WTC11 (cell line): ENCODE results near the gene NBEA. TPM values are rescaled to one million over a fixed set of nuclear protein-coding genes. Genes with fewer than 3 reads are reported as not detected.

Source experiments
- ATAC-seq: fragments of 200-7000 bp; cut with Tn5 transposase; 2 replicates; pipeline ENCODE4 v1.10.0; 2021; ENCODE audit warnings: mild to moderate bottlenecking, moderate library complexity
- CTCF ChIA-PET: fragments of 300-600 bp; sonication (Branson Sonifier 250); formaldehyde crosslinking; loops from one replicate; lab custom pipeline; 2021; ENCODE audit warnings: antibody characterized with exemption; lab: Charles Lee
- POLR2A ChIA-PET: fragments of 350-600 bp; sonication (Branson Sonifier 250); formaldehyde crosslinking; loops from one replicate; lab custom pipeline; 2021; ENCODE audit warnings: antibody characterized with exemption; lab: Charles Lee
- DNase-seq: peaks from one replicate; pipeline ENCODE4 v3.0.0; 2021; ENCODE audit warnings: low spot score
- H3K27ac Mint-ChIP-seq: 2 replicates; pipeline ENCODE4 v1.8.0; 2021; ENCODE audit warnings: mixed read lengths
- H3K27me3 Mint-ChIP-seq: 2 replicates; pipeline ENCODE4 v1.8.0; 2021; ENCODE audit warnings: low read depth, mild to moderate bottlenecking, moderate library complexity, mixed read lengths
- H3K36me3 Mint-ChIP-seq: 2 replicates; pipeline ENCODE4 v1.8.0; 2021; ENCODE audit warnings: mixed read lengths
- H3K4me1 Mint-ChIP-seq: 2 replicates; pipeline ENCODE4 v1.8.0; 2022; ENCODE audit warnings: mixed read lengths
- H3K4me3 Mint-ChIP-seq: 2 replicates; pipeline ENCODE4 v1.8.0; 2021; ENCODE audit warnings: mild to moderate bottlenecking, moderate library complexity, mixed read lengths
- H3K9me3 Mint-ChIP-seq: 2 replicates; pipeline ENCODE4 v1.8.0; 2021; ENCODE audit warnings: mixed read lengths
- AR ChIP-seq: fragments of 250-450 bp; sonication (Bioruptor Pico); IDR thresholded peaks from 2 replicates; pipeline ENCODE4 v1.9.0; 2021; ENCODE audit warnings: mild to moderate bottlenecking
- ATF6 ChIP-seq: sonication (generic); formaldehyde crosslinking; IDR thresholded peaks from 2 replicates; pipeline ENCODE4 v1.8.1; 2023; ENCODE audit warnings: mild to moderate bottlenecking, missing genetic modification reagents
- CDX4 ChIP-seq: fragments of 250-450 bp; sonication (Bioruptor Pico); IDR thresholded peaks from 2 replicates; pipeline ENCODE4 v1.9.0; 2021; ENCODE audit warnings: moderate library complexity, mild to moderate bottlenecking, inconsistent platforms, borderline replicate concordance
- CREM ChIP-seq: sonication (generic); formaldehyde crosslinking; IDR thresholded peaks from 2 replicates; pipeline ENCODE4 v1.8.1; 2022; ENCODE audit warnings: mild to moderate bottlenecking, missing genetic modification reagents, moderate library complexity
- CTCF ChIP-seq: fragments of 200-600 bp; IDR thresholded peaks from 2 replicates; pipeline ENCODE4 v1.8.0; 2022; ENCODE audit warnings: antibody characterized with exemption
- KAT7 ChIP-seq: sonication (generic); formaldehyde crosslinking; IDR thresholded peaks from 2 replicates; pipeline ENCODE4 v1.8.1; 2023; ENCODE audit warnings: missing genetic modification reagents, mild to moderate bottlenecking, borderline replicate concordance
- MLX ChIP-seq: sonication (generic); formaldehyde crosslinking; IDR thresholded peaks from 2 replicates; pipeline ENCODE4 v1.8.1; 2023; ENCODE audit warnings: mild to moderate bottlenecking, missing genetic modification reagents, moderate library complexity
- ZNF219 ChIP-seq: sonication (generic); formaldehyde crosslinking; IDR thresholded peaks from 2 replicates; pipeline ENCODE4 v1.8.0; 2023; ENCODE audit warnings: missing genetic modification reagents, mild to moderate bottlenecking, borderline replicate concordance
- ZNF416 ChIP-seq: fragments of 250-450 bp; sonication (Bioruptor Pico); IDR thresholded peaks from 2 replicates; pipeline ENCODE4 v1.9.0; 2021; ENCODE audit warnings: mild to moderate bottlenecking, inconsistent platforms
- ZNF425 ChIP-seq: fragments of 250-450 bp; sonication (Bioruptor Pico); conservative IDR thresholded peaks from 2 replicates; pipeline ENCODE4 v1.9.0; 2021; ENCODE audit warnings: mild to moderate bottlenecking
- total RNA-seq: library from RNA; stranded (reverse); gene quantifications from 3 replicates; pipeline ENCODE4 v1.2.3, GENCODE V29; 2021
- TF ChIP-seq, protein P1 (sequence below): sonication (generic); formaldehyde crosslinking; IDR thresholded peaks from 2 replicates; pipeline ENCODE4 v1.8.1; 2022; ENCODE audit warnings: low read depth, missing genetic modification reagents, borderline replicate concordance
- TF ChIP-seq, protein P2 (sequence below): sonication (generic); formaldehyde crosslinking; IDR thresholded peaks from 2 replicates; pipeline ENCODE4 v1.8.0; 2022; ENCODE audit warnings: mild to moderate bottlenecking, missing genetic modification reagents
- TF ChIP-seq, protein P3 (sequence below): fragments of 250-450 bp; sonication (Bioruptor Pico); IDR thresholded peaks from 2 replicates; pipeline ENCODE4 v1.8.0; 2021; ENCODE audit warnings: mild to moderate bottlenecking
- TF ChIP-seq, protein P4 (sequence below): sonication (generic); formaldehyde crosslinking; IDR thresholded peaks from 2 replicates; pipeline ENCODE4 v1.8.1; 2022; ENCODE audit warnings: mild to moderate bottlenecking, missing genetic modification reagents, moderate library complexity, borderline replicate concordance

NBEA gene
- total RNA-seq, 1 experiment from 2014 or later = 20.9 TPM

GRCh38 chr13:35714121-35714520, 772.1 kb downstream of the NBEA start:
- Mint-ChIP-seq H3K4me3 (no peak overlapping the region), H3K4me1 (peaks cover 19% of the 10 kb centered on the region), H3K9me3 (peaks cover 3% of the 10 kb centered on the region; the same call in 1 of the 2 replicates), H3K27ac (peak overlapping the region; percentile 79; the same call in 1 of the 2 replicates), H3K27me3 (no peaks in the 10 kb centered on the region), H3K36me3 (no peaks in the 10 kb centered on the region)
- ATAC-seq (peak; percentile 13; the same call in 1 of the 2 replicates), DNase-seq (no peak)
- no peak for TF ChIP-seq ZNF219 (CRISPR knock-in tag)
- TF ChIP-seq CREM = no peak
- CTCF ChIA-PET = interaction anchor here (0.7 to 1.5 kb wide), 4 partner anchors 13 to 1579 kb away, joined by 3 to 7 read pairs (median 4); no protein-coding TSS in a partner anchor
- POLR2A ChIA-PET = no interaction called here

GRCh38 chr13:35714588-35715377, 772.7 kb downstream of the NBEA start:
- POLR2A ChIA-PET = no interaction called here
- Mint-ChIP-seq H3K36me3 (no peaks in the 10 kb centered on the region), H3K27ac (no peak overlapping the region), H3K27me3 (no peaks in the 10 kb centered on the region), H3K4me1 (peaks cover 19% of the 10 kb centered on the region), H3K4me3 (no peak overlapping the region), H3K9me3 (peaks cover 3% of the 10 kb centered on the region; the same call in 1 of the 2 replicates)
- peak; percentile 46 for ATAC-seq
- CTCF ChIA-PET = interaction anchor here (0.7 to 1.1 kb wide), 2 partner anchors 85 to 1580 kb away, joined by 3 read pairs; no protein-coding TSS in a partner anchor
- no peak for DNase-seq
- TF ChIP-seq, protein P1, sequence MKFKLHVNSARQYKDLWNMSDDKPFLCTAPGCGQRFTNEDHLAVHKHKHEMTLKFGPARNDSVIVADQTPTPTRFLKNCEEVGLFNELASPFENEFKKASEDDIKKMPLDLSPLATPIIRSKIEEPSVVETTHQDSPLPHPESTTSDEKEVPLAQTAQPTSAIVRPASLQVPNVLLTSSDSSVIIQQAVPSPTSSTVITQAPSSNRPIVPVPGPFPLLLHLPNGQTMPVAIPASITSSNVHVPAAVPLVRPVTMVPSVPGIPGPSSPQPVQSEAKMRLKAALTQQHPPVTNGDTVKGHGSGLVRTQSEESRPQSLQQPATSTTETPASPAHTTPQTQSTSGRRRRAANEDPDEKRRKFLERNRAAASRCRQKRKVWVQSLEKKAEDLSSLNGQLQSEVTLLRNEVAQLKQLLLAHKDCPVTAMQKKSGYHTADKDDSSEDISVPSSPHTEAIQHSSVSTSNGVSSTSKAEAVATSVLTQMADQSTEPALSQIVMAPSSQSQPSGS (CRISPR knock-in tag) = no peak
- TF ChIP-seq ZNF416 (CRISPR knock-in tag) (no peak), ZNF425 (no peak), AR (CRISPR knock-in tag) (no peak), CDX4 (CRISPR knock-in tag) (no peak), CREM (no peak), KAT7 (CRISPR knock-in tag) (no peak), MLX (no peak), ATF6 (CRISPR knock-in tag) (no peak), CTCF (no peak)
- TF ChIP-seq, protein P2, sequence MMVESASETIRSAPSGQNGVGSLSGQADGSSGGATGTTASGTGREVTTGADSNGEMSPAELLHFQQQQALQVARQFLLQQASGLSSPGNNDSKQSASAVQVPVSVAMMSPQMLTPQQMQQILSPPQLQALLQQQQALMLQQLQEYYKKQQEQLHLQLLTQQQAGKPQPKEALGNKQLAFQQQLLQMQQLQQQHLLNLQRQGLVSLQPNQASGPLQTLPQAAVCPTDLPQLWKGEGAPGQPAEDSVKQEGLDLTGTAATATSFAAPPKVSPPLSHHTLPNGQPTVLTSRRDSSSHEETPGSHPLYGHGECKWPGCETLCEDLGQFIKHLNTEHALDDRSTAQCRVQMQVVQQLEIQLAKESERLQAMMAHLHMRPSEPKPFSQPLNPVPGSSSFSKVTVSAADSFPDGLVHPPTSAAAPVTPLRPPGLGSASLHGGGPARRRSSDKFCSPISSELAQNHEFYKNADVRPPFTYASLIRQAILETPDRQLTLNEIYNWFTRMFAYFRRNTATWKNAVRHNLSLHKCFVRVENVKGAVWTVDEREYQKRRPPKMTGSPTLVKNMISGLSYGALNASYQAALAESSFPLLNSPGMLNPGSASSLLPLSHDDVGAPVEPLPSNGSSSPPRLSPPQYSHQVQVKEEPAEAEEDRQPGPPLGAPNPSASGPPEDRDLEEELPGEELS (CRISPR knock-in tag) = no peak
- TF ChIP-seq, protein P3, sequence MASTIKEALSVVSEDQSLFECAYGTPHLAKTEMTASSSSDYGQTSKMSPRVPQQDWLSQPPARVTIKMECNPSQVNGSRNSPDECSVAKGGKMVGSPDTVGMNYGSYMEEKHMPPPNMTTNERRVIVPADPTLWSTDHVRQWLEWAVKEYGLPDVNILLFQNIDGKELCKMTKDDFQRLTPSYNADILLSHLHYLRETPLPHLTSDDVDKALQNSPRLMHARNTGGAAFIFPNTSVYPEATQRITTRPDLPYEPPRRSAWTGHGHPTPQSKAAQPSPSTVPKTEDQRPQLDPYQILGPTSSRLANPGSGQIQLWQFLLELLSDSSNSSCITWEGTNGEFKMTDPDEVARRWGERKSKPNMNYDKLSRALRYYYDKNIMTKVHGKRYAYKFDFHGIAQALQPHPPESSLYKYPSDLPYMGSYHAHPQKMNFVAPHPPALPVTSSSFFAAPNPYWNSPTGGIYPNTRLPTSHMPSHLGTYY (CRISPR knock-in tag) = no peak
- TF ChIP-seq, protein P4, sequence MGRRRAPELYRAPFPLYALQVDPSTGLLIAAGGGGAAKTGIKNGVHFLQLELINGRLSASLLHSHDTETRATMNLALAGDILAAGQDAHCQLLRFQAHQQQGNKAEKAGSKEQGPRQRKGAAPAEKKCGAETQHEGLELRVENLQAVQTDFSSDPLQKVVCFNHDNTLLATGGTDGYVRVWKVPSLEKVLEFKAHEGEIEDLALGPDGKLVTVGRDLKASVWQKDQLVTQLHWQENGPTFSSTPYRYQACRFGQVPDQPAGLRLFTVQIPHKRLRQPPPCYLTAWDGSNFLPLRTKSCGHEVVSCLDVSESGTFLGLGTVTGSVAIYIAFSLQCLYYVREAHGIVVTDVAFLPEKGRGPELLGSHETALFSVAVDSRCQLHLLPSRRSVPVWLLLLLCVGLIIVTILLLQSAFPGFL (CRISPR knock-in tag) = no peak
